HepG2 (cell line): Measurements from ENCODE around the gene SMO. TPM values are rescaled to one million over a fixed set of nuclear protein-coding genes. Genes with fewer than 3 reads are reported as not detected.
A peak's percentile ranks its signal among the peaks of the same experiment; 100 is the strongest.

Experiments
- HNF1A ChIP-seq, 2 experiments: sonication (generic) in 1 of 2; formaldehyde crosslinking in 1 of 2; IDR thresholded peaks; 2 replicates each; pipeline versions ENCODE4 v1.4.0 to v1.6.1; 2016 to 2020; ENCODE audit warnings: borderline replicate concordance in 1 of 2, low read depth in 1 of 2, mild to moderate bottlenecking in 1 of 2, missing genetic modification reagents in 1 of 2
- KLF11 ChIP-seq: IDR thresholded peaks from 2 replicates; pipeline ENCODE4 v1.6.1; 2016; ENCODE audit warnings: missing compliant biosample characterization
- MAFK ChIP-seq, 2 experiments: IDR thresholded peaks in 1 of 2; conservative IDR thresholded peaks in 1 of 2; 2 replicates each; pipeline ENCODE4 v1.6.1; 2011; ENCODE audit warnings: improper control_type of control experiment in 2 of 2, low read length in 2 of 2
- MXI1 ChIP-seq: IDR thresholded peaks from 3 replicates; pipeline ENCODE4 v1.6.1; 2012; ENCODE audit warnings: low read depth, low read length, inconsistent platforms, borderline replicate concordance
- STAG1 ChIP-seq: sonication (generic); formaldehyde crosslinking; IDR thresholded peaks from 2 replicates; pipeline ENCODE4 v1.4.0; 2020; ENCODE audit warnings: missing genetic modification reagents
- TP53 ChIP-seq: sonication (generic); formaldehyde crosslinking; conservative IDR thresholded peaks from 2 replicates; pipeline ENCODE4 v1.4.0; 2020; ENCODE audit warnings: missing genetic modification reagents
- TRIM22 ChIP-seq: fragments of 450-650 bp; IDR thresholded peaks from 2 replicates; pipeline ENCODE4 v1.6.1; 2017
- ZBTB39 ChIP-seq: sonication (generic); formaldehyde crosslinking; IDR thresholded peaks from 2 replicates; pipeline ENCODE4 v1.5.0; 2020; ENCODE audit warnings: missing genetic modification reagents
- ZBTB7B ChIP-seq: sonication (generic); formaldehyde crosslinking; IDR thresholded peaks from 2 replicates; pipeline ENCODE4 v1.4.0; 2020; ENCODE audit warnings: missing genetic modification reagents
- ZFP36L2 ChIP-seq: sonication (generic); formaldehyde crosslinking; IDR thresholded peaks from 2 replicates; pipeline ENCODE4 v1.4.0; 2020; ENCODE audit warnings: missing genetic modification reagents
- ZGPAT ChIP-seq: IDR thresholded peaks from 2 replicates; pipeline ENCODE4 v1.6.1; 2016; ENCODE audit warnings: mild to moderate bottlenecking
- ZNF274 ChIP-seq: sonication (generic); formaldehyde crosslinking; IDR thresholded peaks from 2 replicates; pipeline ENCODE4 v1.5.1; 2020; ENCODE audit warnings: mild to moderate bottlenecking, missing genetic modification reagents
- ZNF280D ChIP-seq: sonication (generic); formaldehyde crosslinking; IDR thresholded peaks from 2 replicates; pipeline ENCODE4 v1.5.1; 2020; ENCODE audit warnings: mild to moderate bottlenecking, missing genetic modification reagents
- ZNF770 ChIP-seq: sonication (generic); formaldehyde crosslinking; IDR thresholded peaks from 2 replicates; pipeline ENCODE4 v1.5.0; 2020; ENCODE audit warnings: mild to moderate bottlenecking, missing genetic modification reagents
- ZNF878 ChIP-seq: sonication (generic); formaldehyde crosslinking; IDR thresholded peaks from 2 replicates; pipeline ENCODE4 v1.8.1; 2023; ENCODE audit warnings: mild to moderate bottlenecking, missing genetic modification reagents, moderate library complexity
- polyA plus RNA-seq, 8 experiments: library from polyadenylated mRNA; depleted of rRNA in 3 of 8; stranded (reverse) in 7 of 8; unstranded in 1 of 8; fragments of >200 nt; fragmentation: Illumina TruSeq in 4 of 8; extraction: Trizol in 4 of 8; gene quantifications; 2 replicates each; pipeline versions ENCODE4 v1.2.1 to v1.2.3, GENCODE V29; 2011 to 2016; ENCODE audit warnings: low read depth in 4 of 8, missing spikeins in 1 of 8, mixed read lengths in 1 of 8; ENCODE audit not compliant: insufficient read depth in 1 of 8
- total RNA-seq, 5 experiments: library from RNA; depleted of rRNA; stranded (reverse); fragments of >200 nt; fragmentation: Illumina TruSeq; extraction: Trizol; gene quantifications; 2 replicates each; pipeline ENCODE4 v1.2.3, GENCODE V29; 2016; ENCODE audit warnings: low read depth in 1 of 5

Gene SMO
- total and polyA plus RNA-seq, 2 of the 13 experiments (the other 11 are each of a cell fraction or from before 2014, with no cell fraction given) = 23.8 to 32.3 TPM

- TF ChIP-seq HNF1A (IDR thresholded peaks at IDR 0.05; ENCODE audit: low read depth) = no peak
- TF ChIP-seq HNF1A (CRISPR knock-in tag; IDR thresholded peaks at IDR 0.05; ENCODE audit: borderline replicate concordance) = no peak
- no peak for TF ChIP-seq ZNF770
- no peak; the same call in 1 of the 2 replicates for TF ChIP-seq ZNF274 (CRISPR knock-in tag)
- TF ChIP-seq MAFK (conservative IDR thresholded peaks at IDR 0.05 in 1 of 2, IDR thresholded peaks at IDR 0.05 in 1 of 2; ENCODE audit: low read length in 2 of 2) = no peak
- peak; percentile 93 for TF ChIP-seq STAG1 (CRISPR knock-in tag)
- no peak for TF ChIP-seq ZNF878 (CRISPR knock-in tag)
- TF ChIP-seq KLF11 = no peak
- no peak for TF ChIP-seq ZFP36L2
- TF ChIP-seq TRIM22 = no peak
- no peak; the same call in 2 of the 3 replicates for TF ChIP-seq MXI1
- no peak for TF ChIP-seq ZBTB39
- peak; percentile 39; the same call in 1 of the 2 replicates for TF ChIP-seq ZGPAT
- TF ChIP-seq TP53 = no peak
- 0 out of 2 replicates have a peak, but pooled peaks have one; percentile 40 for TF ChIP-seq ZBTB7B (CRISPR knock-in tag)
- TF ChIP-seq ZNF280D (CRISPR knock-in tag) = no peak
Measured at GRCh38 chr7:129213828-129214227, 25.4 kb downstream of the SMO start (continued).
